Stimulated activated CD8-positive, alpha-beta memory T cell treated with anti-CD3 and anti-CD28 coated beads, Interleukin-15, amount 100 ng/mL, for 48 hours (primary cell): Measurements from ENCODE around the gene FBXO38.

ENCODE experiments used
- DNase-seq, 2 donors: peaks; one replicate each; pipeline ENCODE4 v3.0.0-alpha.2; 2020; ENCODE audit warnings: low read depth in 2 of 2

Gene FBXO38, protein sequence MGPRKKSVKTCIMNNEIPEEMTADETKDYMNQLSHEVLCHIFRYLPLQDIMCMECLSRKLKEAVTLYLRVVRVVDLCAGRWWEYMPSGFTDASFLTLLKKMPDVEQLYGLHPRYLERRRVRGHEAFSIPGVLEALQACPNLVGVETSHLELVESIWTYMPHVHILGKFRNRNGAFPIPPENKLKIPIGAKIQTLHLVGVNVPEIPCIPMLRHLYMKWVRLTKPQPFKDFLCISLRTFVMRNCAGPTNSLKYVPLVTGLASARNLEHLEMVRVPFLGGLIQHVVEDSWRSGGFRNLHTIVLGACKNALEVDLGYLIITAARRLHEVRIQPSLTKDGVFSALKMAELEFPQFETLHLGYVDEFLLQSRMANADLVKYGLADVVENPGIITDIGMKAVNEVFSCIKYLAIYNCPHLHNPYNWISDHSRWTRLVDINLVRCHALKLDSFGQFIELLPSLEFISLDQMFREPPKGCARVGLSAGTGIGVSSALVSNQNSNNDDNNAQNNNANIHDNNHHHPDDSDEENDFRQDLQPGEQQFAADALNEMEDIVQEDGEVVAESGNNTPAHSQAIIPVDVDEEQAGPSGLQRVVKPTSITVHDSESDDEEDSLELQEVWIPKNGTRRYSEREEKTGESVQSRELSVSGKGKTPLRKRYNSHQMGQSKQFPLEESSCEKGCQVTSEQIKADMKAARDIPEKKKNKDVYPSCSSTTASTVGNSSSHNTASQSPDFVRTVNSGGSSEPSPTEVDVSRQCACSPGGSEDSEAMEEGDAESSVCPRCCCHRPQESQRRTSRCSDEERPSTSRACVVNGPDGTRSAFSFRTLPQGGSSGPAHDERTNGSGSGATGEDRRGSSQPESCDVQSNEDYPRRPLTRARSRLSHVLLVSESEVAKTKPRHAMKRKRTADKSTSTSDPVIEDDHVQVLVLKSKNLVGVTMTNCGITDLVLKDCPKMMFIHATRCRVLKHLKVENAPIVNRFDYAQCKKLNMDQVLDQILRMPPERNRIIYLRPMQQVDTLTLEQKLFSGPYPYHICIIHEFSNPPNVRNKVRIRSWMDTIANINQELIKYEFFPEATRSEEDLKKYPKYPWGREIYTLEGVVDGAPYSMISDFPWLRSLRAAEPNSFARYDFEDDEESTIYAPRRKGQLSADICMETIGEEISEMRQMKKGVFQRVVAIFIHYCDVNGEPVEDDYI

DNA sequence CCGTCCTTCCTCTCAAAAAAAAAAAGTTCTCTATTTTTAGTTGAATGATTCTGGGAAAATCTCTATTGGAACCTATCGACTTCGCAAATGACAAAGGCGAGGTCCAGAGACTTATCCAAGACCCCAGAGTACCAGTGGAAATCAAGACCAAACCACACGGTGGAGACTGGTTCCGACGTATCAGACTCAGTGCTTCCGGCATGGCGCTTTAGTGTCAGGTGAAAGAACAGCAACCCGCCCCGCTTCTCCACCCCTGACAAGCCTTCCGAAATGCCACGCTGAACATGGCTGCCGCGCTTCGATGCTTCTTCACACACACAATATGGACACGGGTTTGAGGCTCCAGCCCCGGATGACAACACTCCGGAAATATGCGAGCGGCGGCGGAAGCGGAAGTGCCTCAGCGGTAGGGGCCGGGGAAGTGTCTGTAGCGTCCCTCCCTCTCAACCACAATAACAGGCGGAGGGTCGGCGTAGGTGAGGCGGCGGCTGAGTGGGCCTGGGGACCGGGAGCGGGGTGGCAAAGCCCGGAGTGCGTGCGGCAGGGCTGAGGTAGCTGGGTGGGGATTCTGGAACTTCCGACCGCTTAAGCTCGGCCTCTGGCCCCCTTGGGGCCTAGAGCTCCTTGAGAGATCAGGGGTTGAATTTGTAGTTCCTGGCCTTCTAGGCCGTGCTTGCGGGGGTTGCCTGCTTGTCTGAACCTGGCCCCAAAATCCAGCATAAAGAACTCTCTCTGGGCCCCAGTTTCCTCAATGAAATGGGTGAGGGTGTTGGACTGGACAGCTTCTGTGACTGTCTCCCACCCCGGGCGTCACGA, at the start of gene FBXO38:
TSS of gene FBXO38 (plus strand) at position 395 of the 816 bp plus-strand sequence. CDS start 10,819 bp downstream, outside the sequence.
- peak; percentile 92 to 93 for DNase-seq

DNA sequence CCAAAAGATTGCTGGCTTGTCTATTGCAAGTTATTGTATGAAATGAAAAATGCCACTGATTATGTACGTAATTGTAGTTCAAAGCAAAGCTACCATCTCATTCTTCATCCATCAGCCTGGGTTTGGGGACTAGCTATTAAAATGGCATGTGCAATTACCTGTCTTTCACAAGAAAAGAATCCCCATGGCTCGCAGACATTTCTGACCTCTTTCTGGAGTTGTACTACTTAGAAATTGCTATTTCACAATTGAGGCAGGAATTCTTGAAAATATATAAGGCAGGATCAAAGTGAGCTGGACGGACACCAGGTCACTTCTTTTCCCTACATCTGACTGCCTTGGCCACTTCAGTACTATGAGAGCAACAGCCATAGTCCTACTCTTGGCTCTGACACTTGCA, 48.5 kb upstream of the FBXO38 start, which contains the start of gene SPINK9:
TSS of gene SPINK9 (plus strand) at position 301 of the 400 bp plus-strand sequence. CDS start at position 356, 55 bp downstream.
- no peak for DNase-seq

GRCh38 chr5:148336704-148337435, 46.9 kb upstream of the FBXO38 start:
- no peak for DNase-seq

DNA sequence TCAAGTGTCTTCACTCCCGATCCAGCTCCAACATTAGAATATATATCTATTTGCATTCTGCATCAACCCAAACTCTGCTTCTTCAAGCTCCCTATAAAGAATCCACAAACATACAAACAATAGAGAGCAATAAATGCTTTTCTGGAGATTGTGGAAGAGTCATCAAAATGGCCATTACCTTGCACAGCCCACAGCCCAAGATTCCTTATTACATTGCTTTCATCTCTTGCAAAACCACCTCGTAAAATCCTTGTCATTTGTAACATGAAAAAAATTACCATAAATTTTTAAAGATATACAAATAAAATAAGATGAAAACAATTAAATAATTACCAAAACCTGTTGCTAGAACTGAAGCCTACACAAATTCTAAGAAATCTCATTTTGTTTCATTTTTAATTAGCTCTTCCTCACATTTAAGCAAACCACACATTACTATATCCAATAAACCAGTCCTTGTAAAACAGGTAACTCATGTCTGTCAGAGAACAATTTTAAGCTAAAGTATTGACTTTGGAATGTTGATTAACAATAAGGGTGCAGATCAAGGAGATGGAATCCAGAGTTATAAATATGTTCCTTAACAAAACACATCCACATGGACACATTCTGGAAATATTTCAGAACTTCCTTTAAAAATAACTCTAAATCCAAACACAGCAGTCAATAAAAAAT, 41.2 kb upstream of the FBXO38 start:
- no peak for DNase-seq

- DNase-seq, result no peak
Observed at GRCh38 chr5:148343046-148343407, 40.7 kb upstream of the FBXO38 start.

DNA sequence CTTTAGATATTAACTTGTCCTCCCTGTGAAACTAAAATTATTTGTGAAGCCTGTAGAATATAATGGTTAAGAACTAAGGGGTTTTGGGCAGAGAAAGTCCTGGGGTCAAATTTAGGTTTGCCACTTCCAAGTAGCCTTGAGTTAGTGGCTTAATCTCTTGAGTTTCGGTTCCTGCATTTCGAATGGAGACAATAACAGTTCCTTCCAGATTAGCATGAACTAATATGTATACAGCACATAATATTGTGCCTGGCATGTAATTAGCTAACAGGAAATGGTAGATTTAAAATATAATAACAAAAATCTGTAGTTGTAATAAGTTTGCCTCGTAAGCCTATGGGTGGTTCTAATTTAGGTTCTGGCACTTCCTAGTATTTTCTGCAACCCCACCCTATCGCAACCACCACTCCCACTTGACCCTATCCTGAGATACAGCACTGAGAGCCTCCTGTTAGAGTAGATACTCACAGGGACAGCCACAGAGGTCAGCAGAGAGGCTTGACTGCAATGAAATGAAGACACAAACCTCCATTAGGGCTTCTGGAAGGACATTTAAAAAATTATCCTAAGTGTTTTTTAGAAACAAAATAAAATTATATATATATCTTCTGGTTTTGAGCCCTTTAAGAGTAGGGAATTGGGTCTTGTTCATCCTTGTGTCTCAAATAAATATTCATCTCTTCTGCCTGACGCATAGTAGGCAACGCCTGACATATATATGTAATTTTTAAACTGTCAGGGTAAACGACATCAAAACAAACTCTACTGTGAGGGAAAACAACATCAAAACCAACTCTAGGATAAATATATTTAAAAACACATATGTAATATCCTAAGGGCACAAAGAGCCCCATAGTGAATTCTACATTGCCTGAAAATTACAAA, 39.9 kb upstream of the FBXO38 start:
- DNase-seq, result no peak

GRCh38 chr5:148347706-148348105, 36.1 kb upstream of the FBXO38 start:
- DNase-seq, result no peak

DNA sequence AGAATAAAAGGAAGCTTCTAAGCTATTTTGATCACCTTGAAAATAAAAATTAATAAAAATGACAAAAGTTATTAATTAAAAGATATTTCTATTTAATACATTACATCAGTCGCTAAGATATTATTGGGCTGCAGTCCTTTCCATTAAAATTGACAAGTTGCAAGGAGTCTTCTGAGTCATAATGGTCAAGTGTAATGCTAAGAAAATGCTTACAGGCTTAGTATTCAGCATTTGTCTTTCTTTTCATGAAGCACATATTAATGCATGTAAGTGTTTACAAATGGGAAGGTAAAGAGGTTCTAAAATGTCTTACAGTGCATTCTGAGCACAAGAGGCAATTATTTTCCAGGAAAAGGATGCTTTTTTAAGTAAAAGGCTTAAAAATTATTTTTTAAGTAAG, 31.1 kb upstream of the FBXO38 start:
- no peak for DNase-seq

DNA sequence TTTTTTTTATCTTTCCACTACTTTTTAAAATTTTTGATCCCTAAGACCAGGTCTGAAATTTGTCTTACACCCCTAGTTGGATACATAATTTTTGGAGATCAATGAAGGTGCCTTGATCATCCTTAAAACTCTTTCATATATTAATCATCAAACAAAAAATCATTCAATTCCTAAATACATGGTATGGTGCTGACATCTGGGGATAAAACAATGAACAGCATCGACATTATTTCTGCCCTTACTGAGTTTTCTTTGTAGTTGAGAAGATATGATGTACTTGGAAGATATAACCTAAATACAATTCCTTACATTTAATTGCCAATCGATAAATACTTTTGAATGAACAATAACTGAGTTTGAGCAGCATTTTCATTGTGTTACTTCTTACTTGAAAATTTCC, 30.1 kb upstream of the FBXO38 start:
- DNase-seq, result no peak

DNA sequence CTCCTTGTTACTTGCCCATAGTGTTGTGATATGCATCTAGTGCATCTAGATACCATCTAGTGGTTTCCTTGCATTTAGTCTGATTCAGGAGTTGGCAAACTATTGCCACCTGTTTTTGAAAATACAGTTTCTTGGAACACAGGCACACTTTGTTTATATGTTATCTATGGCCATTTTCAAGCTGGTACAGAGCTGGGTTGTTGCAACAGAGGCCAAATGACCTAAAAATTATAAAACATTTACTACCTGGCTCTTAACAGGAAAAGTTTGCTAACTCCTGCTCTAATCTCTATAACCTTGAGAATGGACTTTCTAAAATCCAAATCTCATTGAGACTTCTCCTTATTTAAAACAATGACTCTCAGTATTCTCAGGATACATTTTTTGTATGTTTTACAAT, 19.4 kb upstream of the FBXO38 start:
- DNase-seq, result no peak

DNA sequence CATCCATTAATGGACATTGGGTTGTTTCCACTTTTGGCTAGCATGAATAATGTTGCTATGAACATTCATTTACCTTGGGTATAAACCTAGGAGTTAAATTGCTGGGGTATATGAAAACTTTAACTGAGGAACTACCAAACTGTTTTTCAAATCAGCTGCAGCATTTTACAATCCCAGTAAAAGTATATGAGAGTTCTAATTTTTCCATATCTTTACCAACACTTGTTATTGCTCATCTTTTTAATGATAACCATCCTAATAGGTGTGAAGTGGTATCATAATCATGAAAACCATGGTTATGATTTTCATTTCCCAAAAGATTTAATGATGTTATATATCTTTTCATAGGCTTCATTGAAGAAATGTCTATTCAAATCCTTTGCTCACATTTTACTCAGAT, 15.5 kb upstream of the FBXO38 start:
- DNase-seq, result no peak

GRCh38 chr5:148372166-148372725, 11.5 kb upstream of the FBXO38 start:
- no peak for DNase-seq

- no peak for DNase-seq
Observed at GRCh38 chr5:148372893-148373292, 10.9 kb upstream of the FBXO38 start.

DNA sequence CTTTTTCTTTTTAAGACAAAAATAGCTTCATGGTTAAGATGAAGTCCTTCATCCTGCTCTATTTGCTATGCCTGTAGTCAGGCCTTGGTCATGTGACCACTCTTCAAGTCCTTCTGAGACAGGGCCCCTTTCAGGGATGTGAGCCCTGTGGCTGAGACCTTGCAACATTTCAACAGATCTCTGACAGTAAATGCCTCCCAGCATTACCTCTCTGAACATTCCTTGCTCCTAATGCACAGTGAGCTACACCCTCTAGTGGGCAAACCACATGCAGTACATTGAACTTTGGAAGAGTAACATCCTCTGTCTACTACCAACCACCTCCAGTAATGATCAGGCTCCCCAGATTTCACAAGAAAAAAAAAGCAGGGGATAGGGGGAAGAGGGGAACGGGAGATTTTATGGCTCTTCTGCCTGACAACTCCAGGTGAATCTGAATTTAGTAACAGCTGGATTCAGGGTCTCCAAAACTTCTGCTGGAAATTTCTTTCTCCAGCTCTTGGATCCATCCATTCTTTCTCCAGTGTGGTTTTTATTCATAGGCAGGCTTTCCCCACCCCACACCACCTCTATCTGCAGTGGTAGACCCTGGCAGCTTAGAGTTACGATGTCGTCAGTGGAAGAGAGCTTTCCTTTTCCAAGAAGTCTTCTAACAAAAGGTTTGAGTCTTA, 8.9 kb upstream of the FBXO38 start:
- DNase-seq, result no peak

- no peak for DNase-seq
Observed at GRCh38 chr5:148376198-148376597, 7.6 kb upstream of the FBXO38 start.

DNA sequence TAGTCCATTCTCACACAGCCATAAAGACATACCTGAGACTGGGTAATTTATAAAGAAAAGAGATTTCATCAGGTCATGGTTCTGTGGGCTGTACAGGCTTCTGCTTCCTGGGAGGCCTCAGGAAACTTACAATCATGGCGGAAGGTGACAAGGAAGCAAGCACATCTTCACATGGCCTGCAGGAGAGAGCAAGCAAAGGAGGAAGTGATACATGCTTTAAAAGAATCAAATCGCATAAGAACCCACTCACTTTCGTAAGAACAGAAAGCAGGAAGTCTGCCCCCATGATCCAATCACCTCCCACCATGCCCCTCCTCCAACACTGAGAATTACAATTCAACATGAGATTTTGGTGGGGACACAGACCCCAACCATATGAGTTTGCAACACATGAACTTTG, 5.1 kb upstream of the FBXO38 start:
- DNase-seq, result no peak

GRCh38 chr5:148379340-148379739, 4.4 kb upstream of the FBXO38 start:
- DNase-seq, result no peak

DNA sequence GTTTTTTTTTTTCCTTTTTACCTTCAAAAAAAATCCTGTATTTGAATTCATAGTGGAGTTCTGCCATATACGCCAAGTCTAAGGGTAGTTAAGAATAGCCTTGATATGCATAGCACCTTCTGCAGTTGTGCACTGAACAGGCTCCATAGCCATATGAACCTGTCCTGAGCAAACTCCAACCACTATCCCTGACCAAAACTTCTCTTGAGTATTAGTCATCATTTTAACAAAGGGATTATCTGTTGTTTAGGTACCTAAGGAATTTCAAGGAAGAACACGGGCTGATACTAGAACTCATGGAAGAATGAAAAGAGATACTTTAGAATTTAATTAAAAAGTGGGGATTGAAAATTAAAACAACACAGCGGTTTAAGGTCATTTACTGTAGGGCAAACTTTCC, 1.9 kb upstream of the FBXO38 start:
- DNase-seq, result no peak
